KMS-11 (cell line): ENCODE results near the gene HRCT1.
"Not testable (repeated sequence)": the region's sequence is repeated elsewhere in the genome, so short reads cannot be mapped to it uniquely, and the experiment has no call there.

Experiments used
- H2AFZ ChIP-seq: fragments of 200-600 bp; sonication (generic); 2 replicates; pipeline ENCODE4 v1.6.1; 2016; ENCODE audit warnings: antibody characterized with exemption, mixed run types, low read depth
- H3K27ac ChIP-seq: fragments of 200-600 bp; sonication (generic); 2 replicates; pipeline ENCODE4 v1.6.1; 2016; ENCODE audit warnings: mild to moderate bottlenecking, mixed run types
- H3K27me3 ChIP-seq: fragments of 200-600 bp; sonication (generic); 2 replicates; pipeline ENCODE4 v1.6.1; 2017; ENCODE audit warnings: mild to moderate bottlenecking, low read depth, mixed run types, moderate library complexity; ENCODE audit not compliant: insufficient read depth
- H3K36me3 ChIP-seq: fragments of 200-600 bp; sonication (generic); 2 replicates; pipeline ENCODE4 v1.6.1; 2017; ENCODE audit warnings: mild to moderate bottlenecking, mixed run types; ENCODE audit not compliant: insufficient read depth
- H3K4me1 ChIP-seq: fragments of 200-600 bp; sonication (generic); 2 replicates; pipeline ENCODE4 v1.6.1; 2016; ENCODE audit warnings: mild to moderate bottlenecking, low read depth, mixed run types; ENCODE audit not compliant: poor library complexity, severe bottlenecking
- H3K4me2 ChIP-seq: fragments of 200-600 bp; sonication (generic); 2 replicates; pipeline ENCODE4 v1.7.0; 2016; ENCODE audit warnings: mild to moderate bottlenecking, mixed run types
- H3K4me3 ChIP-seq: fragments of 200-600 bp; sonication (generic); IDR thresholded peaks from 2 replicates; pipeline ENCODE4 v1.6.1; 2017; ENCODE audit warnings: low read depth, low read length, mixed read lengths; ENCODE audit not compliant: insufficient read depth
- H3K79me2 ChIP-seq: fragments of 200-600 bp; sonication (generic); 2 replicates; pipeline ENCODE4 v1.6.1; 2016; ENCODE audit warnings: low read depth, mixed run types; ENCODE audit not compliant: insufficient read depth
- H3K9ac ChIP-seq: fragments of 200-600 bp; sonication (generic); 2 replicates; pipeline ENCODE4 v1.6.1; 2016; ENCODE audit warnings: mild to moderate bottlenecking, mixed run types
- H4K20me1 ChIP-seq: fragments of 200-600 bp; sonication (generic); 2 replicates; pipeline ENCODE4 v1.6.1; 2016; ENCODE audit warnings: mild to moderate bottlenecking, mixed run types; ENCODE audit not compliant: insufficient read depth
- TF ChIP-seq, protein P1 (sequence below): fragments of 200-600 bp; sonication (generic); conservative IDR thresholded peaks from 2 replicates; pipeline ENCODE4 v1.6.1; 2017; ENCODE audit warnings: low read depth, mild to moderate bottlenecking, antibody characterized with exemption, low read length, moderate library complexity, mixed read lengths

HRCT1 gene

GRCh38 chr9:35930521-35930920 lies 24.5 kb downstream of the HRCT1 start:
- H3K4me3 ChIP-seq: no peak overlapping the region
- no peaks in the 10 kb centered on the region for H4K20me1 ChIP-seq

DNA sequence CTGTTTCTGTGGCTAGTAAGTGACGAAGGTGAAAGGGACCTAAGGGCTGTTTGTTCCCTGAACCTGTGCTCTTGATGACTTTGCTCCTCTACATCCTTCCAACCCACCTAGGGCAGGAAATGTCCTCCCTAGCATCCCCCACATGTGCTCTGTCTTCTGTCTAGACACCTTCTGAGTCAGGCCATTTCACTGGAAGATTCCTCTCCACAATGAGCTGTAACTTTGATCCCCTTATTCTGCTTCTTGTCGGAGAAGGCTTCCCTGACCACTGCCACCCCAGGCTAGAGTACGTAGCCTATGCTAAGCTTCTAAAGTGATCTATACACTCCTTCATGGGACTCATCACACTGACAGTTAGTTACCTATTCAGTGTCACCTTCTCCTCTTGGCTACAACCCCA lies 25.0 kb downstream of the HRCT1 start:
- H3K27ac ChIP-seq: no peak overlapping the region
- TF ChIP-seq, protein P1, sequence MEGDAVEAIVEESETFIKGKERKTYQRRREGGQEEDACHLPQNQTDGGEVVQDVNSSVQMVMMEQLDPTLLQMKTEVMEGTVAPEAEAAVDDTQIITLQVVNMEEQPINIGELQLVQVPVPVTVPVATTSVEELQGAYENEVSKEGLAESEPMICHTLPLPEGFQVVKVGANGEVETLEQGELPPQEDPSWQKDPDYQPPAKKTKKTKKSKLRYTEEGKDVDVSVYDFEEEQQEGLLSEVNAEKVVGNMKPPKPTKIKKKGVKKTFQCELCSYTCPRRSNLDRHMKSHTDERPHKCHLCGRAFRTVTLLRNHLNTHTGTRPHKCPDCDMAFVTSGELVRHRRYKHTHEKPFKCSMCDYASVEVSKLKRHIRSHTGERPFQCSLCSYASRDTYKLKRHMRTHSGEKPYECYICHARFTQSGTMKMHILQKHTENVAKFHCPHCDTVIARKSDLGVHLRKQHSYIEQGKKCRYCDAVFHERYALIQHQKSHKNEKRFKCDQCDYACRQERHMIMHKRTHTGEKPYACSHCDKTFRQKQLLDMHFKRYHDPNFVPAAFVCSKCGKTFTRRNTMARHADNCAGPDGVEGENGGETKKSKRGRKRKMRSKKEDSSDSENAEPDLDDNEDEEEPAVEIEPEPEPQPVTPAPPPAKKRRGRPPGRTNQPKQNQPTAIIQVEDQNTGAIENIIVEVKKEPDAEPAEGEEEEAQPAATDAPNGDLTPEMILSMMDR: no peak
- no peaks in the 10 kb centered on the region for H3K79me2 ChIP-seq
- no peak overlapping the region for H2AFZ ChIP-seq
- peaks cover 22% of the 10 kb centered on the region for H3K4me1 ChIP-seq
- H3K36me3 ChIP-seq: no peaks in the 10 kb centered on the region; the same call in 1 of the 2 replicates
- H3K9ac ChIP-seq: no peak overlapping the region
- no peak overlapping the region for H3K4me2 ChIP-seq
- no peak overlapping the region for H3K4me3 ChIP-seq
- H4K20me1 ChIP-seq: no peaks in the 10 kb centered on the region
- H3K27me3 ChIP-seq: no peaks in the 10 kb centered on the region

More at GRCh38 chr9:35930521-35930920, 24.5 kb downstream of the HRCT1 start:
- Histone ChIP-seq H3K27ac (no peak overlapping the region), H3K79me2 (no peaks in the 10 kb centered on the region), H3K4me1 (peaks cover 22% of the 10 kb centered on the region), H3K4me2 (no peak overlapping the region), H2AFZ (no peak overlapping the region), H3K27me3 (no peaks in the 10 kb centered on the region), H3K36me3 (no peaks in the 10 kb centered on the region), H3K9ac (no peak overlapping the region)
- TF ChIP-seq, protein P1: no peak

DNA sequence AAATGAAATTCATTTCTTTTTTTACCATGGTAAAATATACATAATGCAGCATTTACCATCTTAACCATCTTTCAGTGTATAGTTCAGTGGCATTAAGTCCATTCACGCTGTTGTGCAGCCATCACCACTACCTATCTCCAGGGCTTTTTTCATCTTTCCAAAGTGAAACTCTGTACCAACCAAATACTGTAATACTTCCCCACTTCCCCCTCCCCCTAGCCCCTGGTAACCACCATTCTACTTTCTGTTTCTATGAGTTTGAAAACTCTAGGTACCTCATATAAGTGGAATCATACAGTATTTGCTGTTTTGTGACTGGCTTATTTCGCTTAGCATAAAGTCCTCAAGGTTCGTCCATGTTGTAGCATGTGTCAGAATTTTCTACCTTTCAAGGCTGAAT lies 26.7 kb downstream of the HRCT1 start:
- no peak overlapping the region for H2AFZ ChIP-seq
- no peaks in the 10 kb centered on the region for H3K27me3 ChIP-seq
- TF ChIP-seq, protein P1: no peak
- peaks cover 22% of the 10 kb centered on the region for H3K4me1 ChIP-seq
- H4K20me1 ChIP-seq: no peaks in the 10 kb centered on the region
- no peaks in the 10 kb centered on the region; the same call in 1 of the 2 replicates for H3K36me3 ChIP-seq
- no peaks in the 10 kb centered on the region for H3K79me2 ChIP-seq
- peak overlapping the region; percentile 73 for H3K4me2 ChIP-seq
- no peak overlapping the region for H3K9ac ChIP-seq
- no peak overlapping the region for H3K4me3 ChIP-seq
- H3K27ac ChIP-seq: no peak overlapping the region

DNA sequence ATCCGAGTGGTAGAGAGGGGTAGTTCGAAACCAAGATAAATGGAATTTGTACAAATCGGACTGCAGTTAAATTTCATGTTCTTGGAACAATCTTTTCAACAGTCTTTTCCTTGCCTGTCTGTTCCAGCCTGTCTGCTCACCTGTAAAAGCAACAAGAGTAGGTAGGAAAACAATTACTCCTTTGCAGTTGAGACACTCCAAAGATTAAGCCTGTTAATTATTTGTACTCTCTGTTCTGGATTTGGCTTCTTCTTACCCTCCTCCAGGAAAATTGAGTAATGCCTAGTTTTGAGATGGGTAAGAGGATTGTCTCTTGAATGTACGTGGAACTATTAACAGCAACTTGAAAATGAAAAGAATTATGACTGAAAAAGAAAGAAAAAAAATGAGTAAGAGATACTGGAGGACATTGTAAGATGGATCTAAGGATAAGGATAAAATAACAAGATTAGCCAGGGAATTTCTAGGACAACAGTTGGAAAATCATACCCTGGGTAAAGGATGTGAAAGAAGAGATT lies 27.6 kb downstream of the HRCT1 start:
- Histone ChIP-seq H3K4me1 (peaks cover 22% of the 10 kb centered on the region), H3K27ac (no peak overlapping the region), H3K36me3 (no peaks in the 10 kb centered on the region; the same call in 1 of the 2 replicates), H3K27me3 (no peaks in the 10 kb centered on the region), H4K20me1 (no peaks in the 10 kb centered on the region), H3K4me2 (peak overlapping the region; percentile 73; the same call in 1 of the 2 replicates), H3K9ac (no peak overlapping the region), H3K79me2 (no peaks in the 10 kb centered on the region), H2AFZ (no peak overlapping the region), H3K4me3 (no peak overlapping the region)
- TF ChIP-seq, protein P1: no peak

GRCh38 chr9:35934069-35934468 lies 28.1 kb downstream of the HRCT1 start:
- not testable (repeated sequence) for H3K4me2 ChIP-seq, H3K27me3 ChIP-seq, H2AFZ ChIP-seq, H3K9ac ChIP-seq, H4K20me1 ChIP-seq, H3K79me2 ChIP-seq, H3K36me3 ChIP-seq, H3K27ac ChIP-seq, H3K4me3 ChIP-seq
- peaks cover 22% of the 10 kb centered on the region for H3K4me1 ChIP-seq
